SK-N-SH (cell line): ENCODE measurements around the gene PCLO. TPM values are rescaled to one million over a fixed set of nuclear protein-coding genes. Genes with fewer than 3 reads are reported as not detected.

Experiments used
- CTCF ChIA-PET: fragments of 300-600, 350-600 bp; formaldehyde crosslinking; extraction: SDS; loops from one replicate; lab custom pipeline; 2021; lab: Yijun Ruan, JAX
- POLR2A ChIA-PET: fragments of 350-600 bp; sonication (Branson Sonifier 250); formaldehyde crosslinking; extraction: SDS; loops from one replicate; lab custom pipeline; 2020; ENCODE audit warnings: antibody characterized with exemption, inconsistent platforms; lab: Yijun Ruan, JAX
- DNase-seq: peaks from one replicate; pipeline ENCODE4 v3.0.0; 2012
- H2AFZ ChIP-seq: fragments of 200-600 bp; sonication (generic); 2 replicates; pipeline ENCODE4 v1.8.1; 2016; ENCODE audit warnings: antibody characterized with exemption, mild to moderate bottlenecking, low read depth
- H3F3A ChIP-seq: fragments of 200-600 bp; sonication (generic); replicated peaks from 2 replicates; pipeline ENCODE3; 2016; ENCODE audit warnings: antibody characterized with exemption, mild to moderate bottlenecking; ENCODE audit not compliant: insufficient read depth
- H3K27ac ChIP-seq, 2 experiments: fragments of 200-500 bp in 1 of 2; fragments of 200-600 bp in 1 of 2; sonication (Bioruptor generic) in 1 of 2; sonication (generic), shearing (Covaris generic) in 1 of 2; 2 replicates each; pipeline versions ENCODE4 v1.5.1 to v1.6.1; 2014 to 2016; ENCODE audit warnings: low read depth in 2 of 2, inconsistent platforms in 1 of 2, low read length in 1 of 2, mild to moderate bottlenecking in 1 of 2, mixed read lengths in 1 of 2
- H3K27me3 ChIP-seq: fragments of 200-600 bp; sonication (generic), shearing (Covaris generic); 2 replicates; pipeline ENCODE4 v1.6.1; 2016; ENCODE audit warnings: mixed run types; ENCODE audit not compliant: insufficient read depth
- H3K36me3 ChIP-seq, 2 experiments: fragments of 200-500 bp in 1 of 2; fragments of 200-600 bp in 1 of 2; sonication (Bioruptor generic) in 1 of 2; sonication (generic) in 1 of 2; replicated peaks in 1 of 2; 2 replicates each; pipeline versions ENCODE3 to v1.5.1; 2014 to 2016; ENCODE audit warnings: low read length in 1 of 2, mild to moderate bottlenecking in 1 of 2; ENCODE audit not compliant: insufficient read depth in 2 of 2, control insufficient read depth in 1 of 2
- H3K4me1 ChIP-seq, 2 experiments: fragments of 200-500 bp in 1 of 2; fragments of 200-600 bp in 1 of 2; sonication (Bioruptor generic) in 1 of 2; sonication (generic), shearing (Covaris generic) in 1 of 2; 2 replicates each; pipeline versions ENCODE4 v1.5.1 to v1.6.1; 2014 to 2016; ENCODE audit warnings: low read depth in 1 of 2, low read length in 1 of 2, mixed run types in 1 of 2; ENCODE audit not compliant: insufficient read depth in 2 of 2, control insufficient read depth in 1 of 2
- H3K4me2 ChIP-seq: fragments of 200-600 bp; sonication (generic), shearing (Covaris generic); 2 replicates; pipeline ENCODE4 v1.6.1; 2017; ENCODE audit warnings: mixed run types
- H3K4me3 ChIP-seq, 2 experiments: fragments of 200-500 bp in 1 of 2; fragments of 200-600 bp in 1 of 2; sonication (Bioruptor generic) in 1 of 2; sonication (generic), shearing (Covaris generic) in 1 of 2; 2 replicates each; pipeline versions ENCODE4 v1.5.1 to v1.8.1; 2014 to 2016; ENCODE audit warnings: low read depth in 2 of 2, inconsistent platforms in 1 of 2, low read length in 1 of 2, mild to moderate bottlenecking in 1 of 2, mixed read lengths in 1 of 2, moderate library complexity in 1 of 2
- H3K79me2 ChIP-seq: fragments of 200-600 bp; sonication (generic); 2 replicates; pipeline ENCODE4 v1.8.1; 2017; ENCODE audit warnings: mild to moderate bottlenecking; ENCODE audit not compliant: insufficient read depth
- H3K9ac ChIP-seq: fragments of 200-600 bp; sonication (generic); 2 replicates; pipeline ENCODE4 v1.6.1; 2017; ENCODE audit warnings: mixed run types
- H3K9me2 ChIP-seq: fragments of 200-600 bp; sonication (generic); 2 replicates; pipeline ENCODE4 v1.6.1; 2017; ENCODE audit warnings: mixed run types
- H3K9me3 ChIP-seq: fragments of 200-600 bp; sonication (generic); 2 replicates; pipeline ENCODE4 v1.6.1; 2017; ENCODE audit warnings: mixed run types, mild to moderate bottlenecking, moderate library complexity
- H4K20me1 ChIP-seq: fragments of 200-600 bp; sonication (generic); 2 replicates; pipeline ENCODE4 v1.6.1; 2017; ENCODE audit warnings: mild to moderate bottlenecking, mixed run types; ENCODE audit not compliant: insufficient read depth
- CTCF ChIP-seq: fragments of 200-600 bp; sonication (generic); IDR thresholded peaks from 2 replicates; pipeline ENCODE4 v1.6.1; 2017; ENCODE audit warnings: antibody characterized with exemption, mild to moderate bottlenecking, moderate library complexity
- ELF1 ChIP-seq: IDR thresholded peaks from 2 replicates; pipeline ENCODE4 v1.4.0; 2012
- FOXJ3 ChIP-seq: sonication (generic); formaldehyde crosslinking; IDR thresholded peaks from 2 replicates; pipeline ENCODE4 v1.5.1; 2020; ENCODE audit warnings: mild to moderate bottlenecking, missing genetic modification reagents
- FOXM1 ChIP-seq: IDR thresholded peaks from 2 replicates; pipeline ENCODE4 v1.4.0; 2012; ENCODE audit warnings: low read depth, mild to moderate bottlenecking
- NRF1 ChIP-seq: IDR thresholded peaks from 2 replicates; pipeline ENCODE4 v1.6.1; 2012; ENCODE audit warnings: low read depth, mild to moderate bottlenecking, low read length
- RCOR1 ChIP-seq: fragments of 150-350 bp; IDR thresholded peaks from 2 replicates; pipeline ENCODE4 v1.6.1; 2017; ENCODE audit warnings: antibody characterized with exemption, low read length
- REST ChIP-seq: IDR thresholded peaks from 2 replicates; pipeline ENCODE4 v1.6.1; 2012; ENCODE audit warnings: mild to moderate bottlenecking, low read depth, low read length, moderate library complexity
- SMC3 ChIP-seq: IDR thresholded peaks from 2 replicates; pipeline ENCODE4 v1.6.1; 2012; ENCODE audit warnings: low read depth, low read length, improper control_type of control experiment
- TAF1 ChIP-seq: IDR thresholded peaks from 2 replicates; pipeline ENCODE4 v1.6.1; 2012; ENCODE audit warnings: low read depth, mild to moderate bottlenecking, low read length, moderate library complexity, borderline replicate concordance
- TCF12 ChIP-seq: IDR thresholded peaks from 2 replicates; pipeline ENCODE4 v1.4.0; 2012
- USF1 ChIP-seq: IDR thresholded peaks from 2 replicates; pipeline ENCODE4 v1.4.0; 2012; ENCODE audit warnings: low read depth, borderline replicate concordance
- USF2 ChIP-seq: fragments of 150-350 bp; IDR thresholded peaks from 2 replicates; pipeline ENCODE4 v1.6.1; 2017; ENCODE audit warnings: antibody characterized with exemption, low read length, low read depth, borderline replicate concordance
- YY1 ChIP-seq: IDR thresholded peaks from 2 replicates; pipeline ENCODE4 v1.4.0; 2012; ENCODE audit warnings: low read depth, mild to moderate bottlenecking
- ZBTB33 ChIP-seq: IDR thresholded peaks from 2 replicates; pipeline ENCODE4 v1.4.0; 2012; ENCODE audit warnings: low read depth, borderline replicate concordance
- WGBS: methylation state at CpG from one replicate; pipeline ENCODE4 v1.1.6; 2017; ENCODE audit warnings: low lambda C conversion rate; 5-methylcytosine and 5-hydroxymethylcytosine counted together
- polyA plus RNA-seq, 3 experiments: library from polyadenylated mRNA; depleted of rRNA; stranded (reverse); fragments of >200 nt; gene quantifications; 2 replicates each; pipeline ENCODE4 v1.2.3, GENCODE V29; 2012

The PCLO gene
- polyA plus RNA-seq, 1 of the 3 experiments (the other 2 are of a cell fraction), result 0.51 TPM

GRCh38 chr7:83036721-83037380 is 125.8 kb downstream of the PCLO start:
- Histone ChIP-seq H3K4me1 (no peaks in the 10 kb centered on the region; a peak in 1 of 4 replicates), H3F3A (no peaks in the 10 kb centered on the region), H3K27me3 (no peaks in the 10 kb centered on the region), H3K4me3 (no peak overlapping the region), H3K4me2 (no peak overlapping the region), H4K20me1 (no peaks in the 10 kb centered on the region), H2AFZ (no peak overlapping the region), H3K9ac (no peak overlapping the region), H3K9me2 (no peaks in the 10 kb centered on the region), H3K27ac (no peak overlapping the region), H3K79me2 (no peaks in the 10 kb centered on the region), H3K9me3 (no peaks in the 10 kb centered on the region), H3K36me3 (no peaks in the 10 kb centered on the region)
- POLR2A ChIA-PET, result no interaction called here
- 62% methylated on average over 3 of the region's 3 CpGs for WGBS
- CTCF ChIA-PET, result interaction anchor here (0.7 kb wide), 1 partner anchor 226 kb away, joined by 3 read pairs; no protein-coding TSS in a partner anchor
- TF ChIP-seq USF2 (no peak), ZBTB33 (no peak), YY1 (no peak), USF1 (no peak), RCOR1 (no peak), ELF1 (no peak), TCF12 (no peak), SMC3 (no peak), CTCF (no peak), FOXM1 (no peak), FOXJ3 (CRISPR knock-in tag) (no peak), NRF1 (no peak)
- DNase-seq, result no peak

GRCh38 chr7:83036130-83036529 is 126.6 kb downstream of the PCLO start:
- no peaks in the 10 kb centered on the region for H3K36me3 ChIP-seq
- TF ChIP-seq REST, result no peak
- no peak for TF ChIP-seq SMC3
- TF ChIP-seq FOXJ3 (CRISPR knock-in tag), result no peak
- no peak for TF ChIP-seq TAF1
- no peaks in the 10 kb centered on the region for H3K9me2 ChIP-seq
- H3K4me2 ChIP-seq, result no peak overlapping the region
- CTCF ChIA-PET, result interaction anchor here (0.7 kb wide), 1 partner anchor 225 kb away, joined by 3 read pairs; no protein-coding TSS in a partner anchor
- no peak overlapping the region for H3K27ac ChIP-seq
- POLR2A ChIA-PET, result no interaction called here
- no peaks in the 10 kb centered on the region for H3K27me3 ChIP-seq
- H2AFZ ChIP-seq, result no peak overlapping the region
- H3K9me3 ChIP-seq, result no peaks in the 10 kb centered on the region
- no peak for DNase-seq
- H3K79me2 ChIP-seq, result no peaks in the 10 kb centered on the region
- H3F3A ChIP-seq, result no peaks in the 10 kb centered on the region
- no peaks in the 10 kb centered on the region for H4K20me1 ChIP-seq
- WGBS, result 29% methylated on average over 2 of the region's 2 CpGs
- H3K4me1 ChIP-seq, result no peaks in the 10 kb centered on the region; a peak in 1 of 4 replicates
- H3K9ac ChIP-seq, result no peak overlapping the region
- no peak overlapping the region for H3K4me3 ChIP-seq
